ENCODE measurements around the gene ABCC2. TPM values are rescaled to one million over a fixed set of nuclear protein-coding genes. Genes with fewer than 3 reads are reported as not detected.

ABCC2 gene
- total and polyA plus RNA-seq, 2 experiments from 2014 or later = 29.7 to 63.1 TPM

DNA sequence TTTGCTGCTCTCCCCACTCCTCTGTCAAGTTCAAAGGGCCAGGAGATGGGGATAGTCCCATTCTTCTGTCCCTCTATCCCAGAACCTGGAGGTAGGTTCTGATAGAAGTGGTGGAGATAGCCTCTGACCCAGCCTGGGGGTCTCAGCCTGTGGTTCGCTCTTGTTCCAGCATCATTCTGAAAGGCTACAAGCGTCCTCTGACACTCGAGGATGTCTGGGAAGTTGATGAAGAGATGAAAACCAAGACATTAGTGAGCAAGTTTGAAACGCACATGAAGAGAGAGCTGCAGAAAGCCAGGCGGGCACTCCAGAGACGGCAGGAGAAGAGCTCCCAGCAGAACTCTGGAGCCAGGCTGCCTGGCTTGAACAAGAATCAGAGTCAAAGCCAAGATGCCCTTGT lies 14.5 kb downstream of the ABCC2 start:
- H4K20me1 ChIP-seq (ENCODE audit: insufficient read depth, poor library complexity, severe bottlenecking) = no peaks in the 10 kb centered on the region
- no peaks in the 10 kb centered on the region for H3K9me3 ChIP-seq (ENCODE audit: low read depth)
- H2AFZ ChIP-seq = no peak overlapping the region
- H3K79me2 ChIP-seq = no peaks in the 10 kb centered on the region
- no peak overlapping the region for H3K27ac ChIP-seq
- H3K4me3 ChIP-seq = no peak overlapping the region
- H3K4me1 ChIP-seq (ENCODE audit: insufficient read depth) = no peaks in the 10 kb centered on the region
- no peaks in the 10 kb centered on the region for H3K27me3 ChIP-seq
- 94% methylated on average over 6 of the region's 6 CpGs for WGBS (ENCODE audit: low lambda C conversion rate, missing lambda C conversion rate)
- TF ChIP-seq EZH2phosphoT487 (IDR thresholded peaks at IDR 0.05; ENCODE audit: low read depth, severe bottlenecking, unreplicated experiment) (no peak), EZH2 (IDR thresholded peaks at IDR 0.05; ENCODE audit: borderline replicate concordance) (no peak)
- TF ChIP-seq, protein P1, sequence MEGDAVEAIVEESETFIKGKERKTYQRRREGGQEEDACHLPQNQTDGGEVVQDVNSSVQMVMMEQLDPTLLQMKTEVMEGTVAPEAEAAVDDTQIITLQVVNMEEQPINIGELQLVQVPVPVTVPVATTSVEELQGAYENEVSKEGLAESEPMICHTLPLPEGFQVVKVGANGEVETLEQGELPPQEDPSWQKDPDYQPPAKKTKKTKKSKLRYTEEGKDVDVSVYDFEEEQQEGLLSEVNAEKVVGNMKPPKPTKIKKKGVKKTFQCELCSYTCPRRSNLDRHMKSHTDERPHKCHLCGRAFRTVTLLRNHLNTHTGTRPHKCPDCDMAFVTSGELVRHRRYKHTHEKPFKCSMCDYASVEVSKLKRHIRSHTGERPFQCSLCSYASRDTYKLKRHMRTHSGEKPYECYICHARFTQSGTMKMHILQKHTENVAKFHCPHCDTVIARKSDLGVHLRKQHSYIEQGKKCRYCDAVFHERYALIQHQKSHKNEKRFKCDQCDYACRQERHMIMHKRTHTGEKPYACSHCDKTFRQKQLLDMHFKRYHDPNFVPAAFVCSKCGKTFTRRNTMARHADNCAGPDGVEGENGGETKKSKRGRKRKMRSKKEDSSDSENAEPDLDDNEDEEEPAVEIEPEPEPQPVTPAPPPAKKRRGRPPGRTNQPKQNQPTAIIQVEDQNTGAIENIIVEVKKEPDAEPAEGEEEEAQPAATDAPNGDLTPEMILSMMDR (IDR thresholded peaks at IDR 0.05; ENCODE audit: poor library complexity) = no peak
- H3K9me2 ChIP-seq (replicated peaks; ENCODE audit: insufficient read depth) = no peaks in the 10 kb centered on the region
- DNase-seq (ENCODE audit: low spot score) = no peak
- no peaks in the 10 kb centered on the region for H3K36me3 ChIP-seq (replicated peaks; ENCODE audit: insufficient read depth, low read depth)
- H3K4me2 ChIP-seq = no peak overlapping the region

DNA sequence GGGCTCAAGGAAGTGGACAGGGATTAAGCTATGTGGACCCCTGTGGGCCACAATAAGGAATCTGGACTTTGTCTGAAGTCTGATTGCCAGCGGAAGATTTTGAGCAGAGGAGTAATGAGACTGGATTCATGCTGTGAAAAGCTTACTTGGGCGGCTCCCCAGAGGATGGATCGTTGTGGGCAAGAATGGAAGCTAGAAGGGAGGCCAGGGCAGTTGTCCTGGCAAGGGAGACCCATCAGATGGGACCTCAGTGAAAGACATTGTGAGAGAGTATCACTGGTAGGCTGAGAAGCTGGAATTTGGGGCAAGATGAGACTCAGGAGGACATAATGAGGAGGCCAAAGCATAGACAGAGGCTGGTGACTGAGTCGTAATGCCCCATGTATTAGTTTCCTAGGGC lies 15.6 kb downstream of the ABCC2 start:
- no peaks in the 10 kb centered on the region for H3K9me3 ChIP-seq (ENCODE audit: low read depth)
- H3K9me2 ChIP-seq (replicated peaks; ENCODE audit: insufficient read depth) = no peaks in the 10 kb centered on the region
- 94% methylated on average over 4 of the region's 4 CpGs for WGBS (ENCODE audit: low lambda C conversion rate, missing lambda C conversion rate)
- no peak overlapping the region for H3K4me2 ChIP-seq
- no peaks in the 10 kb centered on the region for H3K27me3 ChIP-seq
- no peaks in the 10 kb centered on the region for H4K20me1 ChIP-seq (ENCODE audit: insufficient read depth, poor library complexity, severe bottlenecking)
- no peaks in the 10 kb centered on the region for H3K36me3 ChIP-seq (replicated peaks; ENCODE audit: insufficient read depth, low read depth)
- no peak for DNase-seq (ENCODE audit: low spot score)
- no peak for TF ChIP-seq EZH2phosphoT487 (IDR thresholded peaks at IDR 0.05; ENCODE audit: low read depth, severe bottlenecking, unreplicated experiment)
- TF ChIP-seq EZH2 (IDR thresholded peaks at IDR 0.05; ENCODE audit: borderline replicate concordance) = no peak
- TF ChIP-seq, protein P1 (IDR thresholded peaks at IDR 0.05; ENCODE audit: poor library complexity) = no peak
- no peaks in the 10 kb centered on the region for H3K4me1 ChIP-seq (ENCODE audit: insufficient read depth)
- no peak overlapping the region for H2AFZ ChIP-seq
- no peaks in the 10 kb centered on the region for H3K79me2 ChIP-seq
- H3K4me3 ChIP-seq = no peak overlapping the region
- no peak overlapping the region for H3K27ac ChIP-seq

DNA sequence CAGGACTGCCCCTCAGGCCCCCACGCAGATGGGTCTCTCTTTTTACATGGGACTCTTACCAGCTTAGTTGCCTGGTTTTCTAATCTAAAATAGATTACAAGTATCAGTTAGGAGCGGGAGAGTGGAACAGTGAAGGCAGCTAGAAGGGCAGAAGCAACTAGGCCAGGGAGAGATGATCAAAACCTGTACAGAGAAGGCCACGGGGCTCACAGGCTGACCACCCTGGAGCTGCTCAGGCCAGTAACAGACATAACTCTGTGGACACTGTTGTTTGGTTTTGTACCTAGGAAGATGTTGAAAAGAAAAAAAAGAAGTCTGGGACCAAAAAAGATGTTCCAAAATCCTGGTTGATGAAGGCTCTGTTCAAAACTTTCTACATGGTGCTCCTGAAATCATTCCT lies 16.5 kb downstream of the ABCC2 start:
- H3K36me3 ChIP-seq (replicated peaks; ENCODE audit: insufficient read depth, low read depth) = no peaks in the 10 kb centered on the region
- no peak overlapping the region for H3K27ac ChIP-seq
- no peaks in the 10 kb centered on the region for H3K79me2 ChIP-seq
- H3K27me3 ChIP-seq = no peaks in the 10 kb centered on the region
- H3K4me2 ChIP-seq = no peak overlapping the region
- no peak overlapping the region for H2AFZ ChIP-seq
- no peaks in the 10 kb centered on the region for H3K9me2 ChIP-seq (replicated peaks; ENCODE audit: insufficient read depth)
- WGBS (ENCODE audit: low lambda C conversion rate, missing lambda C conversion rate) = 84% methylated on average over 3 of the region's 3 CpGs
- no peak for TF ChIP-seq EZH2phosphoT487 (IDR thresholded peaks at IDR 0.05; ENCODE audit: low read depth, severe bottlenecking, unreplicated experiment)
- TF ChIP-seq EZH2 (IDR thresholded peaks at IDR 0.05; ENCODE audit: borderline replicate concordance) = no peak
- TF ChIP-seq, protein P1 (IDR thresholded peaks at IDR 0.05; ENCODE audit: poor library complexity) = no peak
- no peak overlapping the region for H3K4me3 ChIP-seq
- H3K9me3 ChIP-seq (ENCODE audit: low read depth) = no peaks in the 10 kb centered on the region
- H3K4me1 ChIP-seq (ENCODE audit: insufficient read depth) = no peaks in the 10 kb centered on the region
- H4K20me1 ChIP-seq (ENCODE audit: insufficient read depth, poor library complexity, severe bottlenecking) = no peaks in the 10 kb centered on the region
- no peak for DNase-seq (ENCODE audit: low spot score)

DNA sequence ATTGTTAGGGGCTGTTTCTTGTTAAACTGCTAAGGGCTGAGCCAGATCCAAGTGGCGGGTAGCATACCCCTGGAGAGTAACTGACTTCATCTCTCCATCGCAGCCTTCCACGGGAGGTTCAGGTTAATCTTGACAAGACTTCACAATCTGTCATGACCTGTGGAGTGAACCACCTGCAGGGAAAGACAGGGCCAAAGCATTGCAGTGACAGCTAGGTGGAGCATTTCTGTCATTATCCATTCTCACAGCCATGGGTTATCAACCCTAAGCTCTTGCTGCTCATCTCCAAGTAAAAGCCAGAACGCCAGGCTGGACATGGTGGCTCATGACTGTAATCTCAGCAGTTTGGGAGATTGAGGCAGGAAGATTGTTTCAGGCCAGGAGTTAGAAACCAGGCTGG lies 17.2 kb downstream of the ABCC2 start:
- Histone ChIP-seq H4K20me1 (ENCODE audit: insufficient read depth, poor library complexity, severe bottlenecking) (no peaks in the 10 kb centered on the region), H3K9me3 (ENCODE audit: low read depth) (no peaks in the 10 kb centered on the region), H3K9me2 (replicated peaks; ENCODE audit: insufficient read depth) (no peaks in the 10 kb centered on the region), H3K36me3 (replicated peaks; ENCODE audit: insufficient read depth, low read depth) (no peaks in the 10 kb centered on the region), H2AFZ (no peak overlapping the region), H3K4me3 (no peak overlapping the region), H3K4me2 (no peak overlapping the region), H3K27me3 (no peaks in the 10 kb centered on the region), H3K4me1 (ENCODE audit: insufficient read depth) (no peaks in the 10 kb centered on the region), H3K79me2 (no peaks in the 10 kb centered on the region), H3K27ac (no peak overlapping the region)
- no peak for DNase-seq (ENCODE audit: low spot score)
- TF ChIP-seq, protein P1 (IDR thresholded peaks at IDR 0.05; ENCODE audit: poor library complexity) = no peak
- TF ChIP-seq EZH2 (IDR thresholded peaks at IDR 0.05; ENCODE audit: borderline replicate concordance) = no peak
- no peak for TF ChIP-seq EZH2phosphoT487 (IDR thresholded peaks at IDR 0.05; ENCODE audit: low read depth, severe bottlenecking, unreplicated experiment)
- WGBS (ENCODE audit: low lambda C conversion rate, missing lambda C conversion rate) = 86% methylated on average over 4 of the region's 4 CpGs
